ENCODE measurements around the gene C17orf78. TPM values are rescaled to one million over a fixed set of nuclear protein-coding genes. Genes with fewer than 3 reads are reported as not detected.
A peak's percentile ranks its signal among the peaks of the same experiment; 100 is the strongest.

The C17orf78 gene
- total and polyA plus RNA-seq, 2 of the 13 experiments (the other 11 are each of a cell fraction or from before 2014, with no cell fraction given): not detected

- TF ChIP-seq ZHX2 (IDR thresholded peaks at IDR 0.05; ENCODE audit: low read depth) (no peak), ZHX2 (CRISPR knock-in tag; IDR thresholded peaks at IDR 0.05; ENCODE audit: borderline replicate concordance) (no peak), PAXIP1 (CRISPR knock-in tag; conservative IDR thresholded peaks at IDR 0.05) (no peak), SMC3 (IDR thresholded peaks at IDR 0.05; ENCODE audit: low read length) (peak; percentile 98), TEAD3 (CRISPR knock-in tag; optimal IDR thresholded peaks at IDR 0.05; ENCODE audit: borderline replicate concordance) (peak; percentile 46), ZFP36L2 (CRISPR knock-in tag; IDR thresholded peaks at IDR 0.05) (no peak), SAP130 (CRISPR knock-in tag; IDR thresholded peaks at IDR 0.05; ENCODE audit: low read depth) (peak; percentile 40; the same call in 1 of the 2 replicates), FOXA3 (CRISPR knock-in tag; IDR thresholded peaks at IDR 0.05) (peak; percentile 40; the same call in 1 of the 2 replicates), SIX4 (CRISPR knock-in tag; IDR thresholded peaks at IDR 0.05) (no peak), ZMYM4 (CRISPR knock-in tag; IDR thresholded peaks at IDR 0.05) (no peak), HDAC1 (CRISPR knock-in tag; IDR thresholded peaks at IDR 0.05) (no peak), NFIB (CRISPR knock-in tag; IDR thresholded peaks at IDR 0.05; ENCODE audit: borderline replicate concordance) (no peak), MAZ (IDR thresholded peaks at IDR 0.05; ENCODE audit: borderline replicate concordance, low read depth, low read length) (no peak), MAZ (CRISPR knock-in tag; IDR thresholded peaks at IDR 0.05; ENCODE audit: low read depth) (0 out of 2 replicates have a peak, but pooled peaks have one; percentile 35), HOXD1 (CRISPR knock-in tag; IDR thresholded peaks at IDR 0.05) (no peak), ZNF788 (CRISPR knock-in tag; IDR thresholded peaks at IDR 0.05; ENCODE audit: borderline replicate concordance) (no peak), DPF2 (CRISPR knock-in tag; IDR thresholded peaks at IDR 0.05; ENCODE audit: borderline replicate concordance, low read depth) (no peak), ZNF512 (CRISPR knock-in tag; IDR thresholded peaks at IDR 0.05) (no peak), ZNF205 (CRISPR knock-in tag; IDR thresholded peaks at IDR 0.05) (no peak)
- TF ChIP-seq, protein P1, sequence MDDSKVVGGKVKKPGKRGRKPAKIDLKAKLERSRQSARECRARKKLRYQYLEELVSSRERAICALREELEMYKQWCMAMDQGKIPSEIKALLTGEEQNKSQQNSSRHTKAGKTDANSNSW (CRISPR knock-in tag; IDR thresholded peaks at IDR 0.05; ENCODE audit: borderline replicate concordance): no peak
These were observed 2.1 kb upstream of the C17orf78 start (continued) for GRCh38 chr17:37373530-37374159.
